GM21423 (cell line): ENCODE data around the gene LRRC23.

Source experiments
- ATAC-seq: cut with Tn5 transposase; IDR thresholded peaks from one replicate; pipeline ENCODE4 v1.9.1; 2021; ENCODE audit warnings: mild to moderate bottlenecking, moderate library complexity; ENCODE audit not compliant: unreplicated experiment

LRRC23 gene

GRCh38 chr12:6942331-6942665, 37.7 kb downstream of the LRRC23 start:
- ATAC-seq, result no peak

GRCh38 chr12:6943389-6943721, 38.7 kb downstream of the LRRC23 start:
- ATAC-seq, result peak; percentile 23

DNA sequence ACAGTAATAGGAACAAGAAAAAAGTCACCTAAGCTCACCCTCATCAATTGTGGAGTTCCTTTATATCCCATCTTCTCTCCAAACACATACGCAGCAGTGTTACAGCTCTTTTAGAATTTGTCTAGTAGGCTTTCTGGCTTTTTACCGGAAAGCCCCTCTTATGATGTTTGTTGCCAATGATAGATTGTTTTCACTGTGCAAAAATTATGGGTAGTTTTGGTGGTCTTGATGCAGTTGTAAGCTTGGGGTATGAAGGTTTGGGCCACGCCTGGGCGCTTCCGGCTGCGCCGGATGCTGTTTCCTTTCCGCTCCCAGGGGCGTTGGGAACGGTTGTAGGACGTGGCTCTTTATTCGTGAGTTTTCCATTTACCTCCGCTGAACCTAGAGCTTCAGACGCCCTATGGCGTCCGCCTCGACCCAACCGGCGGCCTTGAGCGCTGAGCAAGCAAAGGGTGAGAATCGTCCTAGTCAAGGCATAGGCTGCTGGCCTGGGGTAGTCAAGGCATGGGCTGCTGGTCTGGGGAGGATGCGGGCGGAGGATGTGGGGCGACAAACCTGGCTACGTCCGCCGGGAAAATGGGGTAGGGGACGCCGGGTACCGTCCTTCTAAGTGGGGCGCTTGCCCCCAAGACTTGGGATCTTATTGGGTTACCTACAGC, 39.2 kb downstream of the LRRC23 start, which contains the start of the genes C12orf57 and RNU7-1:
C12orf57 (plus strand) TSS at position 301 of the 659 bp plus-strand sequence; CDS start at position 401, 100 bp downstream.
RNU7-1 (plus strand) TSS at position 95 of the 659 bp plus-strand sequence.
- peak; percentile 28 for ATAC-seq

- peak; percentile 46 for ATAC-seq
Measured at GRCh38 chr12:6944381-6945186, 40.0 kb downstream of the LRRC23 start.

GRCh38 chr12:6945613-6946012, 41.0 kb downstream of the LRRC23 start:
- ATAC-seq, result no peak

GRCh38 chr12:6946033-6946919, 41.7 kb downstream of the LRRC23 start:
- ATAC-seq, result peak; percentile 25

GRCh38 chr12:6946920-6947374, 42.3 kb downstream of the LRRC23 start:
- ATAC-seq, result no peak

- no peak for ATAC-seq
Measured at GRCh38 chr12:6947615-6948014, 43.0 kb downstream of the LRRC23 start.

DNA sequence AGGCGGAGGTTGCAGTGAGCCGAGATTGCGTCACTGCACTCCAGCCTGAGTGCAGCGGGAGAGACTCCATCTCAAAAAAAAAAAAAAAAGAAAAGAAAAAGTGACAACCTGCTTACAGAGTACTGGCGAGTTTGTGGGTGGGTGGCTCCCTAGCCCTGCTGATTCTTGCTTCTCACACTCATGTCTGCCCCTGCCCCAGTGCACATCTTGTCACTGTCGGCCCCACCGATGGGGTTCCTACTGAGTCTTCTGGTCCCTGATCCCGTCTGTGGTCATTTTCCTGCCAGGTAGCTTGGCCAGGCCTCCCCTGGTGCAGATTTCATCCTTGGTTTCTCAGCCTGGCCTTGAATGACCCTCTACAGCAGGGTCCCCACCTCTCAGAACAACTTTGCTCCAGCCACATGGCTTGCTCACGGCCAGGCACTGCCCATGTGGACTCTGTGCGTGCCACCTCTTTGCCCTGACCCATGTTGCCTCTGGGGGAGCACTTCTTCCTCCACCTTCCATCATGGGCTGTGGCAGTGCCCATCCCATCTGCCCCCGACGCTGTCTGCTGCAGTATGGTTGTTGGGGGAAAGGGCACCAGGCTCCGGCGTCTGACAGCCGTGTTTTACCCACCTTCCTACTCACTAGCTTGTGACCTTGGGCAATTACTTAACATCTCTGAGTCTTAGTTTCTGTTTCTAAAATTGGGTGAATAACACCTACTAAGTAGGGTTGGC, 44.4 kb downstream of the LRRC23 start:
- ATAC-seq, result no peak

- ATAC-seq, result no peak
Measured at GRCh38 chr12:6950401-6950801, 45.8 kb downstream of the LRRC23 start.

- peak; percentile 17 for ATAC-seq
Measured at GRCh38 chr12:6950811-6951540, 46.4 kb downstream of the LRRC23 start, which contains the start of gene PTPN6. PTPN6 (plus strand) TSS chr12:6951356; CDS start chr12:6951513, 157 bp downstream.

GRCh38 chr12:6951551-6952120, 47.0 kb downstream of the LRRC23 start:
- no peak for ATAC-seq

GRCh38 chr12:6952121-6952862, 47.7 kb downstream of the LRRC23 start:
- no peak for ATAC-seq

- ATAC-seq, result no peak
Measured at GRCh38 chr12:6952863-6953441, 48.3 kb downstream of the LRRC23 start.

GRCh38 chr12:6953442-6954315, 49.1 kb downstream of the LRRC23 start:
- peak; percentile 44 for ATAC-seq

- ATAC-seq, result no peak
Measured at GRCh38 chr12:6954316-6955107, 49.9 kb downstream of the LRRC23 start.
